Measurements from ENCODE around the gene LRRC4C. TPM values are rescaled to one million over a fixed set of nuclear protein-coding genes. Genes with fewer than 3 reads are reported as not detected.

The LRRC4C gene
- total RNA-seq, 1 experiment from 2014 or later, result 0.13 TPM

DNA sequence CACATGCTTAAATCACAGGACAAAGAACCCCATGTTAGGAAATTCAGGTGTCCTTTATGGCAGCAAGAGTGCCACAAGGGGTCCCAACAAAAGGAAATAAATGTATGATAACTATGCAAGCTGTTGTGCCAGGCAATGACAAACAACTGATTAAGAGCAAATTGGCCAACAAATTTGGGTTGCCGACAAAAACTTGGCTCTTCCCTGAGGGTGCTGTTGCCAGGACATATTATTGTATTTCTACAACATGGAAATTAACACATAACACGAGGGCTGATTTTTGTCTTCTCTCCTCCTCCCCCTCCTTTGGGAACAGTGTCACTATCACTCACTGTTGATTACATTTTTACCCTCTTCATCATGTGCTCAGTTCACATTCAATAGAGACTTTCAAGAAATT, 56.0 kb downstream of the LRRC4C start:
- H3K4me2 ChIP-seq (ENCODE audit: insufficient read depth, insufficient read length, low read length), result no peak overlapping the region
- H2BK15ac ChIP-seq (ENCODE audit: low read depth, low read length), result no peak overlapping the region
- no peaks in the 10 kb centered on the region for H3K79me2 ChIP-seq (ENCODE audit: insufficient read depth, low read length)
- TF ChIP-seq, protein P1, sequence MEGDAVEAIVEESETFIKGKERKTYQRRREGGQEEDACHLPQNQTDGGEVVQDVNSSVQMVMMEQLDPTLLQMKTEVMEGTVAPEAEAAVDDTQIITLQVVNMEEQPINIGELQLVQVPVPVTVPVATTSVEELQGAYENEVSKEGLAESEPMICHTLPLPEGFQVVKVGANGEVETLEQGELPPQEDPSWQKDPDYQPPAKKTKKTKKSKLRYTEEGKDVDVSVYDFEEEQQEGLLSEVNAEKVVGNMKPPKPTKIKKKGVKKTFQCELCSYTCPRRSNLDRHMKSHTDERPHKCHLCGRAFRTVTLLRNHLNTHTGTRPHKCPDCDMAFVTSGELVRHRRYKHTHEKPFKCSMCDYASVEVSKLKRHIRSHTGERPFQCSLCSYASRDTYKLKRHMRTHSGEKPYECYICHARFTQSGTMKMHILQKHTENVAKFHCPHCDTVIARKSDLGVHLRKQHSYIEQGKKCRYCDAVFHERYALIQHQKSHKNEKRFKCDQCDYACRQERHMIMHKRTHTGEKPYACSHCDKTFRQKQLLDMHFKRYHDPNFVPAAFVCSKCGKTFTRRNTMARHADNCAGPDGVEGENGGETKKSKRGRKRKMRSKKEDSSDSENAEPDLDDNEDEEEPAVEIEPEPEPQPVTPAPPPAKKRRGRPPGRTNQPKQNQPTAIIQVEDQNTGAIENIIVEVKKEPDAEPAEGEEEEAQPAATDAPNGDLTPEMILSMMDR (conservative IDR thresholded peaks at IDR 0.05), result no peak
- no peak overlapping the region for H2AFZ ChIP-seq (ENCODE audit: low read length)
- H3K27me3 ChIP-seq (ENCODE audit: insufficient read depth, low read length), result no peaks in the 10 kb centered on the region
- no peaks in the 10 kb centered on the region for H3K23me2 ChIP-seq (ENCODE audit: insufficient read length, low read depth, low read length, poor library complexity, severe bottlenecking)
- H3K79me1 ChIP-seq (ENCODE audit: insufficient read depth, low read depth, low read length, poor library complexity, severe bottlenecking), result no peaks in the 10 kb centered on the region
- no CpG with 5 or more reads among the region's 2 CpGs for WGBS (ENCODE audit: extremely low coverage, insufficient read length, low lambda C conversion rate)
- no peak overlapping the region for H4K91ac ChIP-seq (ENCODE audit: insufficient read length, low read depth, low read length)
- no peaks in the 10 kb centered on the region; a peak in 1 of 7 replicates for H3K36me3 Mint-ChIP-seq (ENCODE audit: insufficient read depth in 1 of 3, low read depth in 3 of 3)
- no peak overlapping the region for H3K14ac ChIP-seq (ENCODE audit: insufficient read depth, low read length)
- no peak overlapping the region for H3K27ac ChIP-seq (ENCODE audit: insufficient read length, low read depth, low read length)
- H2BK12ac ChIP-seq (ENCODE audit: insufficient read length, low read depth, low read length), result no peak overlapping the region
- H3K27me3 Mint-ChIP-seq (ENCODE audit: low read depth), result no peaks in the 10 kb centered on the region
- H2AK5ac ChIP-seq (ENCODE audit: insufficient read length, low read length), result no peak overlapping the region
- H3K56ac ChIP-seq (ENCODE audit: insufficient read length, low read depth, low read length), result no peak overlapping the region
- no peaks in the 10 kb centered on the region for H3K9me3 ChIP-seq (ENCODE audit: control insufficient read depth, low read depth, low read length)
- DNase-seq, result no peak
- H2BK5ac ChIP-seq (ENCODE audit: insufficient read length, low read length), result no peak overlapping the region
- no peaks in the 10 kb centered on the region for H4K20me1 ChIP-seq (ENCODE audit: control insufficient read depth, insufficient read depth, insufficient read length)
- peaks cover 2 to 3% of the 10 kb centered on the region in 2 experiments; a peak in 3 of 4 replicates for H3K4me1 Mint-ChIP-seq
- H3K18ac ChIP-seq (ENCODE audit: insufficient read length, low read depth, low read length), result no peak overlapping the region
- H3K27ac Mint-ChIP-seq, result no peak overlapping the region
- H2BK20ac ChIP-seq (ENCODE audit: low read depth, low read length, poor library complexity, severe bottlenecking), result no peak overlapping the region
- no peak overlapping the region for H3K4ac ChIP-seq (ENCODE audit: low read depth, low read length)
- no peak overlapping the region for H4K5ac ChIP-seq (ENCODE audit: insufficient read length, low read depth, low read length)
- no peak overlapping the region for H3T11ph ChIP-seq (ENCODE audit: low read length)
- no peaks in the 10 kb centered on the region for H3K9me3 Mint-ChIP-seq
- no peak overlapping the region for H2BK120ac ChIP-seq (ENCODE audit: low read depth, low read length, poor library complexity, severe bottlenecking)
- no peak overlapping the region for H3K9ac ChIP-seq (ENCODE audit: extremely low read depth, insufficient read length, low read length)
- no peak overlapping the region for H3K23ac ChIP-seq (ENCODE audit: insufficient read length, low read depth, low read length)
- no peak overlapping the region for H4K8ac ChIP-seq (replicated peaks; ENCODE audit: insufficient read length, low read depth, low read length)
- no peaks in the 10 kb centered on the region for H3K4me1 ChIP-seq (ENCODE audit: insufficient read depth, low read length)
- no peak overlapping the region for H3K4me3 Mint-ChIP-seq

Data from H9 (cell line).